GM10248 (cell line): ENCODE measurements around the gene NTHL1.

Source experiments
- CTCF ChIA-PET: fragments of 300-600 bp; sonication (Branson Sonifier 250); formaldehyde crosslinking; extraction: SDS; loops from one replicate; lab custom pipeline; 2021; ENCODE audit warnings: antibody characterized with exemption; lab: Yijun Ruan, JAX
- POLR2A ChIA-PET: fragments of 350-650 bp; sonication (Branson Sonifier 250); formaldehyde crosslinking; extraction: SDS; loops from one replicate; lab custom pipeline; 2020; ENCODE audit warnings: antibody characterized with exemption; lab: Yijun Ruan, JAX
- DNase-seq: peaks from one replicate; pipeline ENCODE4 v3.0.0; 2012; ENCODE audit errors: extremely low spot score
- CTCF ChIP-seq: IDR thresholded peaks from 2 replicates; pipeline ENCODE4 v1.5.1; 2012; ENCODE audit warnings: mild to moderate bottlenecking, low read depth; ENCODE audit errors: extremely low read depth, missing control alignments, control extremely low read depth

The NTHL1 gene

GRCh38 chr16:2025251-2025650 lies 22.4 kb downstream of the NTHL1 start:
- ChIA-PET POLR2A (interaction anchor here (1.9 kb wide), 1 partner anchor 130 kb away, joined by 8 read pairs; the partner anchor contains the start of gene TRAF7), CTCF (interaction anchor here (1.0 to 7.1 kb wide), 6 partner anchors 12 to 128 kb away, joined by 3 to 78 read pairs (median 19); partner anchors contain the start of genes PKD1, RAB26 and TRAF7)
- TF ChIP-seq CTCF: no peak
- DNase-seq: no peak

- ChIA-PET POLR2A (interaction anchor here (2.0 kb wide), 1 partner anchor 131 kb away, joined by 12 read pairs; the partner anchor contains the start of gene TRAF7), CTCF (interaction anchor here (0.8 to 7.1 kb wide), 13 partner anchors 11 to 227 kb away, joined by 3 to 78 read pairs (median 4); partner anchors contain the start of genes ECI1, NTHL1, PKD1 and RAB26)
- DNase-seq: no peak
- TF ChIP-seq CTCF: no peak
These were observed 23.6 kb downstream of the NTHL1 start for GRCh38 chr16:2024032-2024420.

- CTCF ChIA-PET: interaction anchor here (0.7 to 7.1 kb wide), 27 partner anchors 8 to 463 kb away, joined by 3 to 78 read pairs (median 4); partner anchors contain the start of genes ECI1, NTHL1, RAB26 and TRAF7
These were observed 24.3 kb downstream of the NTHL1 start for GRCh38 chr16:2023092-2024031.

GRCh38 chr16:2022723-2023091 lies 24.9 kb downstream of the NTHL1 start:
- CTCF ChIA-PET: interaction anchor here (0.7 to 7.1 kb wide), 25 partner anchors 9 to 464 kb away, joined by 3 to 78 read pairs (median 4); partner anchors contain the start of genes ECI1, NTHL1, TRAF7 and TSC2
- no peak for DNase-seq
- TF ChIP-seq CTCF: no peak

More at GRCh38 chr16:2023092-2024031, 24.3 kb downstream of the NTHL1 start:
- TF ChIP-seq CTCF: peak; percentile 95
- DNase-seq: peak; percentile 98
- POLR2A ChIA-PET: interaction anchor here (2.0 kb wide), 1 partner anchor 132 kb away, joined by 12 read pairs; the partner anchor contains the start of gene TRAF7

GRCh38 chr16:2019921-2020831 lies 27.5 kb downstream of the NTHL1 start:
- POLR2A ChIA-PET: interaction anchor here (0.5 to 1.6 kb wide), 3 partner anchors 132 to 135 kb away, joined by 4 to 8 read pairs (median 5); partner anchors contain the start of gene TRAF7
- no peak for TF ChIP-seq CTCF
- DNase-seq: no peak
- CTCF ChIA-PET: interaction anchor here (1.3 to 7.1 kb wide), 5 partner anchors 11 to 133 kb away, joined by 4 to 78 read pairs (median 18); partner anchors contain the start of genes RAB26 and TRAF7

More at GRCh38 chr16:2022723-2023091, 24.9 kb downstream of the NTHL1 start:
- POLR2A ChIA-PET: interaction anchor here (0.7 to 2.0 kb wide), 2 partner anchors 133 to 239 kb away, joined by 4 to 12 read pairs; partner anchors contain the start of gene TRAF7
